ENCODE results near the gene PADI1.

GRCh38 chr1:17270891-17271765 is 66.2 kb downstream of the PADI1 start:
- TF ChIP-seq CTCF (IDR thresholded peaks at IDR 0.05), result no peak
- TF ChIP-seq POLR2A (IDR thresholded peaks at IDR 0.05), result no peak
